H1 (cell line): ENCODE data around the gene GNAT1. TPM values are rescaled to one million over a fixed set of nuclear protein-coding genes. Genes with fewer than 3 reads are reported as not detected.

Source experiments
- CTCF ChIA-PET: fragments of 300-600 bp; sonication (Branson Sonifier 250); formaldehyde crosslinking; loops from one replicate; lab custom pipeline; 2021; ENCODE audit not compliant: partially characterized antibody; lab: Charles Lee
- POLR2A ChIA-PET: fragments of 300-600 bp; sonication (Branson Sonifier 250); formaldehyde crosslinking; loops from one replicate; lab custom pipeline; 2021; ENCODE audit warnings: inconsistent platforms; ENCODE audit not compliant: partially characterized antibody; lab: Charles Lee
- DNase-seq, 2 experiments: peaks; one replicate each; pipeline versions ENCODE4 v3.0.0 to v3.0.0-alpha.2; 2010 to 2022; ENCODE audit warnings: low spot score in 2 of 2, low read depth in 1 of 2, mixed read lengths in 1 of 2
- FAIRE-seq: peaks from 2 replicates; lab custom pipeline; 2011; peaks lifted over from hg19 to GRCh38; lab: Jason Lieb, UNC
- H2AFZ ChIP-seq: 2 replicates; pipeline ENCODE4 v1.8.1; 2012; ENCODE audit warnings: low read length, inconsistent platforms
- H2AK5ac ChIP-seq: 2 replicates; pipeline ENCODE4 v1.6.1; 2013; ENCODE audit warnings: low read depth, low read length
- H2BK120ac ChIP-seq: replicated peaks from 2 replicates; pipeline ENCODE3; 2013; ENCODE audit warnings: low read depth, low read length, inconsistent platforms
- H2BK12ac ChIP-seq: 2 replicates; pipeline ENCODE4 v1.6.1; 2013; ENCODE audit warnings: low read depth, low read length
- H2BK15ac ChIP-seq: 2 replicates; pipeline ENCODE4 v1.6.1; 2013; ENCODE audit warnings: low read length
- H2BK20ac ChIP-seq: 2 replicates; pipeline ENCODE4 v1.6.1; 2013; ENCODE audit warnings: low read length
- H2BK5ac ChIP-seq: 2 replicates; pipeline ENCODE4 v1.6.1; 2013; ENCODE audit warnings: low read depth, low read length
- H3K14ac ChIP-seq: 2 replicates; pipeline ENCODE4 v1.6.1; 2013; ENCODE audit warnings: inconsistent platforms; ENCODE audit not compliant: insufficient read length
- H3K18ac ChIP-seq: 2 replicates; pipeline ENCODE4 v1.6.1; 2013; ENCODE audit warnings: low read length; ENCODE audit errors: extremely low read depth
- H3K23ac ChIP-seq: 2 replicates; pipeline ENCODE4 v1.6.1; 2013; ENCODE audit warnings: inconsistent platforms; ENCODE audit not compliant: insufficient read length
- H3K23me2 ChIP-seq: 2 replicates; pipeline ENCODE4 v1.6.1; 2013; ENCODE audit warnings: low read depth, low read length
- H3K27ac ChIP-seq: 2 replicates; pipeline ENCODE4 v1.6.1; 2011; ENCODE audit warnings: low read depth, low read length, inconsistent platforms
- H3K27me3 ChIP-seq, 4 experiments: replicated peaks in 1 of 4; 1 replicate in 1 of 4; 2 replicates in 3 of 4; pipeline versions ENCODE4 v1.6.1 to v1.8.1; 2011 to 2013; ENCODE audit warnings: low read length in 3 of 4, mild to moderate bottlenecking in 3 of 4, inconsistent platforms in 2 of 4, mixed read lengths in 2 of 4, moderate library complexity in 1 of 4; ENCODE audit not compliant: control insufficient read depth in 3 of 4, insufficient read depth in 3 of 4; ENCODE audit errors: extremely low read depth in 1 of 4
- H3K36me3 ChIP-seq, 4 experiments: 2 replicates each; pipeline versions ENCODE4 v1.6.1 to v1.8.1; 2011 to 2013; ENCODE audit warnings: mild to moderate bottlenecking in 4 of 4, low read length in 3 of 4, moderate library complexity in 2 of 4, control low read depth in 1 of 4, inconsistent platforms in 1 of 4; ENCODE audit not compliant: insufficient read depth in 4 of 4, control insufficient read depth in 2 of 4
- H3K4ac ChIP-seq: replicated peaks from 2 replicates; pipeline ENCODE3; 2013; ENCODE audit warnings: low read length, low read depth, mixed read lengths, inconsistent platforms; ENCODE audit not compliant: insufficient read length
- H3K4me1 ChIP-seq, 4 experiments: replicated peaks in 1 of 4; 1 replicate in 1 of 4; 2 replicates in 3 of 4; pipeline versions ENCODE4 v1.6.1 to v1.8.1; 2011 to 2013; ENCODE audit warnings: low read length in 3 of 4, inconsistent platforms in 2 of 4, mixed read lengths in 1 of 4; ENCODE audit not compliant: insufficient read depth in 4 of 4, control insufficient read depth in 3 of 4
- H3K4me2 ChIP-seq, 2 experiments: 2 replicates each; pipeline versions ENCODE4 v1.6.1 to v1.8.1; 2011 to 2013; ENCODE audit warnings: low read depth in 2 of 2, low read length in 2 of 2, control low read depth in 1 of 2, inconsistent platforms in 1 of 2, mild to moderate bottlenecking in 1 of 2; ENCODE audit not compliant: insufficient read depth in 1 of 2
- H3K4me3 ChIP-seq, 4 experiments: fragments of 200-600, 300-600 bp in 1 of 4; sonication (generic), shearing (Covaris generic), sonication (Bioruptor Twin) in 1 of 4; 2 replicates each; pipeline versions ENCODE4 v1.5.1 to v1.8.1; 2011 to 2016; ENCODE audit warnings: low read length in 4 of 4, low read depth in 3 of 4, control low read depth in 2 of 4, inconsistent platforms in 2 of 4, mild to moderate bottlenecking in 2 of 4, mixed read lengths in 1 of 4, moderate library complexity in 1 of 4; ENCODE audit not compliant: insufficient read depth in 2 of 4; ENCODE audit errors: extremely low read depth in 1 of 4
- H3K56ac ChIP-seq: replicated peaks from 2 replicates; pipeline ENCODE3; 2013; ENCODE audit warnings: low read depth, mild to moderate bottlenecking, mixed read lengths, low read length, inconsistent platforms; ENCODE audit not compliant: insufficient read length
- H3K79me1 ChIP-seq: 2 replicates; pipeline ENCODE4 v1.6.1; 2013; ENCODE audit warnings: low read depth, low read length, control low read depth
- H3K79me2 ChIP-seq, 2 experiments: 2 replicates each; pipeline versions ENCODE4 v1.6.1 to v1.8.1; 2012 to 2013; ENCODE audit warnings: low read length in 2 of 2, mild to moderate bottlenecking in 2 of 2, inconsistent platforms in 1 of 2; ENCODE audit not compliant: insufficient read depth in 2 of 2, control insufficient read depth in 1 of 2
- H3K9ac ChIP-seq, 4 experiments: replicated peaks in 1 of 4; 1 replicate in 1 of 4; 2 replicates in 3 of 4; pipeline versions ENCODE4 v1.6.1 to v1.8.1; 2011 to 2013; ENCODE audit warnings: low read depth in 3 of 4, low read length in 3 of 4, control low read depth in 2 of 4, mild to moderate bottlenecking in 2 of 4, moderate library complexity in 2 of 4, inconsistent platforms in 1 of 4; ENCODE audit errors: extremely low read depth in 1 of 4
- H3K9me3 ChIP-seq, 2 experiments: 2 replicates each; pipeline versions ENCODE4 v1.6.1 to v1.8.1; 2012 to 2013; ENCODE audit warnings: mild to moderate bottlenecking in 2 of 2, moderate library complexity in 2 of 2, control low read depth in 1 of 2, inconsistent platforms in 1 of 2, low read depth in 1 of 2, low read length in 1 of 2, mixed read lengths in 1 of 2; ENCODE audit not compliant: insufficient read depth in 2 of 2
- H4K20me1 ChIP-seq, 2 experiments: replicated peaks in 1 of 2; 2 replicates each; pipeline versions ENCODE3 to v1.8.1; 2011 to 2013; ENCODE audit warnings: inconsistent platforms in 2 of 2, low read length in 2 of 2, mild to moderate bottlenecking in 1 of 2; ENCODE audit not compliant: insufficient read depth in 2 of 2, control insufficient read depth in 1 of 2
- H4K5ac ChIP-seq: 2 replicates; pipeline ENCODE4 v1.6.1; 2013; ENCODE audit warnings: low read length, low read depth, mixed read lengths, inconsistent platforms; ENCODE audit not compliant: insufficient read length
- H4K8ac ChIP-seq: 2 replicates; pipeline ENCODE4 v1.8.0; 2013; ENCODE audit warnings: mild to moderate bottlenecking, moderate library complexity, low read length, inconsistent platforms; ENCODE audit not compliant: insufficient read depth; ENCODE audit errors: extremely low read depth
- H4K91ac ChIP-seq: replicated peaks from 2 replicates; pipeline ENCODE3; 2013; ENCODE audit warnings: low read length, mixed read lengths, inconsistent platforms; ENCODE audit not compliant: insufficient read length
- CEBPB ChIP-seq: IDR thresholded peaks from 2 replicates; pipeline ENCODE4 v1.6.1; 2012; ENCODE audit warnings: low read depth, low read length
- E2F6 ChIP-seq: IDR thresholded peaks from 2 replicates; pipeline ENCODE4 v1.6.1; 2012; ENCODE audit warnings: inconsistent platforms
- HDAC2 ChIP-seq, 2 experiments: fragments of 300-600 bp in 1 of 2; sonication (generic) in 1 of 2; IDR thresholded peaks; 2 replicates each; pipeline ENCODE4 v1.6.1; 2011 to 2012; ENCODE audit warnings: low read depth in 2 of 2, low read length in 2 of 2, mild to moderate bottlenecking in 2 of 2, moderate library complexity in 2 of 2, borderline replicate concordance in 1 of 2, inconsistent platforms in 1 of 2
- POU5F1 ChIP-seq: IDR thresholded peaks from 2 replicates; pipeline ENCODE4 v1.6.1; 2011; ENCODE audit warnings: low read depth, mild to moderate bottlenecking, low read length, moderate library complexity
- RFX5 ChIP-seq: IDR thresholded peaks from 2 replicates; pipeline ENCODE4 v1.6.1; 2011; ENCODE audit warnings: low read depth, low read length, improper control_type of control experiment, borderline replicate concordance
- TAF1 ChIP-seq: IDR thresholded peaks from 2 replicates; pipeline ENCODE4 v1.6.1; 2011; ENCODE audit warnings: mild to moderate bottlenecking, low read depth, low read length
- USF2 ChIP-seq: IDR thresholded peaks from 2 replicates; pipeline ENCODE4 v1.6.1; 2011; ENCODE audit warnings: low read length, improper control_type of control experiment
- WGBS, 2 experiments: shearing (Covaris generic) in 1 of 2; methylation state at CpG; one replicate each; pipeline versions ENCODE4 v1.1.6 to v1.1.7; 2013 to 2015; ENCODE audit warnings: low lambda C conversion rate in 2 of 2, mixed read lengths in 2 of 2, inconsistent platforms in 1 of 2, low coverage in 1 of 2, missing lambda C conversion rate in 1 of 2; ENCODE audit not compliant: insufficient replicate concordance in 2 of 2, insufficient coverage in 1 of 2, insufficient read length in 1 of 2; ENCODE audit errors: extremely low coverage in 1 of 2, missing lambda C conversion rate in 1 of 2; 5-methylcytosine and 5-hydroxymethylcytosine counted together
- long read RNA-seq, 2 experiments: library from RNA in 1 of 2; library from capped mRNA in 1 of 2; stranded (forward); transcript quantifications; one replicate each; pipeline ENCODE4 v2.0.0, GENCODE V29; 2021; ENCODE audit warnings: inconsistent platforms in 1 of 2
- polyA minus RNA-seq, 3 experiments: library from RNA; depleted of rRNA, polyadenylated mRNA; stranded (reverse); fragments of >200 nt; gene quantifications; 1 replicate in 2 of 3; 2 replicates in 1 of 3; pipeline ENCODE4 v1.2.3, GENCODE V29; 2011
- polyA plus RNA-seq, 7 experiments: library from polyadenylated mRNA; depleted of rRNA in 3 of 7; stranded (reverse) in 5 of 7; unstranded in 2 of 7; fragments of >200 nt in 5 of 7; fragments of 200-250 nt in 2 of 7; gene quantifications; 1 replicate in 5 of 7; 2 replicates in 1 of 7; 4 replicates in 1 of 7; pipeline versions ENCODE4 v1.2.1 to v1.2.3, GENCODE V29; 2011 to 2013; ENCODE audit warnings: missing spikeins in 2 of 7, mixed read lengths in 2 of 7
- total RNA-seq: library from RNA; stranded (reverse); fragmentation: NEBNext Ultra II Directional; extraction: Animal tissue kit (Norgen Biotek cat#: 25700); gene quantifications from 2 replicates; pipeline ENCODE4 v1.2.1, GENCODE V29; 2021

The GNAT1 gene
- total RNA-seq (not detected in 2 replicates), polyA plus RNA-seq (2011; rRNA removed) (0.08 and 0.20 TPM in 2 replicates), polyA minus RNA-seq (2011; rRNA and poly(A)+ RNA removed) (0.13 and 0.15 TPM in 2 replicates)
- polyA plus RNA-seq (2011; cell fraction: cytosol; rRNA removed) = 0.10 TPM
- 0.19 TPM for polyA plus RNA-seq (2011; cell fraction: nucleus; rRNA removed)
- polyA plus RNA-seq (2012, experiment 1 of 2) = 0.32 to 0.39 TPM in 2 of 4 replicates, not detected in the others
- not detected for polyA plus RNA-seq (2012, experiment 2 of 2)
- 0.12 TPM for polyA plus RNA-seq (2013, experiment 1 of 2)
- polyA plus RNA-seq (2013, experiment 2 of 2) = 0.18 TPM
- not detected for polyA minus RNA-seq (2011; cell fraction: cytosol; rRNA and poly(A)+ RNA removed)
- polyA minus RNA-seq (2011; cell fraction: nucleus; rRNA and poly(A)+ RNA removed) = not detected
- long read RNA-seq, experiment 1 = 0 reads
- long read RNA-seq, experiment 2 = 0 reads

DNA sequence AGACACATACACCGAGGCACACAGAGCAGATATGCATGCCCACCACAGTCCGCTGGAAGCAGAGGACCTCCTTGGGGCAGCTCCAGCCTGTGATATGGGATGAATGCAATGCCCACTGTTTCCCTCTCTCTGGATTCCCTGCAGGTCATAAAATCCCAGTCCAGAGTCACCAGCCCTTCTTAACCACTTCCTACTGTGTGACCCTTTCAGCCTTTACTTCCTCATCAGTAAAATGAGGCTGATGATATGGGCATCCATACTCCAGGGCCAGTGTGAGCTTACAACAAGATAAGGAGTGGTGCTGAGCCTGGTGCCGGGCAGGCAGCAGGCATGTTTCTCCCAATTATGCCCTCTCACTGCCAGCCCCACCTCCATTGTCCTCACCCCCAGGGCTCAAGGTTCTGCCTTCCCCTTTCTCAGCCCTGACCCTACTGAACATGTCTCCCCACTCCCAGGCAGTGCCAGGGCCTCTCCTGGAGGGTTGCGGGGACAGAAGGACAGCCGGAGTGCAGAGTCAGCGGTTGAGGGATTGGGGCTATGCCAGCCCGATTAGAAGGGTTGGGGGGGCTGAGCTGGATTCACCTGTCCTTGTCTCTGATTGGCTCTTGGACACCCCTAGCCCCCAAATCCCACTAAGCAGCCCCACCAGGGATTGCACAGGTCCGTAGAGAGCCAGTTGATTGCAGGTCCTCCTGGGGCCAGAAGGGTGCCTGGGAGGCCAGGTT, at the start of gene GNAT1:
TSS of gene GNAT1 (plus strand) at position 675 of the 725 bp plus-strand sequence. CDS start 116 bp downstream, outside the sequence.
- H3K4me3 ChIP-seq = no peak within 1 kb of the TSS
- H3K4me1 ChIP-seq = peaks cover 0 to 14% (median 7%) of the 10 kb centered on the region in 4 experiments; a peak in 5 of 7 replicates
- H3K56ac ChIP-seq = no peak within 1 kb of the TSS
- peak within 1 kb of the TSS; percentile 60; the same call in 1 of the 2 replicates for H2BK12ac ChIP-seq
- peaks cover 0 to 5% of the 10 kb centered on the region in 2 experiments for H4K20me1 ChIP-seq
- peaks cover 0 to 12% (median 4%) of the 10 kb centered on the region in 4 experiments; a peak in 3 of 7 replicates for H3K27me3 ChIP-seq
- POLR2A ChIA-PET = interaction anchor here (0.6 to 11.9 kb wide), 8 partner anchors 9 to 69 kb away, joined by 3 to 128 read pairs (median 5); partner anchors contain the start of gene GNAI2
- H3K9ac ChIP-seq = no peak within 1 kb of the TSS
- no peak within 1 kb of the TSS for H3K4ac ChIP-seq
- no peak for FAIRE-seq
- no peak within 1 kb of the TSS for H3K14ac ChIP-seq
- no peak within 1 kb of the TSS for H2AK5ac ChIP-seq
- H2BK5ac ChIP-seq = no peak within 1 kb of the TSS
- H2BK20ac ChIP-seq = no peak within 1 kb of the TSS
- no peaks in the 10 kb centered on the region for H3K79me1 ChIP-seq
- no peak within 1 kb of the TSS for H3K23ac ChIP-seq
- CTCF ChIA-PET = interaction anchor here (0.6 to 19.7 kb wide), 17 partner anchors 16 to 132 kb away, joined by 3 to 1138 read pairs (median 26); partner anchors contain the start of genes GNAI2, HYAL2 and SLC38A3
- DNase-seq = no peak
- no peak within 1 kb of the TSS for H3K27ac ChIP-seq
- no peaks in the 10 kb centered on the region for H3K79me2 ChIP-seq
- H4K8ac ChIP-seq = no peak within 1 kb of the TSS
- peak within 1 kb of the TSS; percentile 88 for H2BK15ac ChIP-seq
- no peak within 1 kb of the TSS for H3K4me2 ChIP-seq
- H3K9me3 ChIP-seq = no peaks in the 10 kb centered on the region
- 93% methylated on average over 8 of the region's 8 CpGs; no CpG with 5 or more reads in 1 of the 2 experiments for WGBS, 2 experiments
- H2BK120ac ChIP-seq = no peak within 1 kb of the TSS
- no peak within 1 kb of the TSS for H3K18ac ChIP-seq
- H2AFZ ChIP-seq = no peak within 1 kb of the TSS
- no peak within 1 kb of the TSS for H4K5ac ChIP-seq
- peaks cover 2% of the 10 kb centered on the region; the same call in 1 of the 2 replicates for H3K23me2 ChIP-seq
- no peak within 1 kb of the TSS for H4K91ac ChIP-seq
- peaks cover under 1 to 12% (median 6%) of the 10 kb centered on the region in 4 experiments; a peak in 5 of 8 replicates for H3K36me3 ChIP-seq
- TF ChIP-seq E2F6 (no peak), RFX5 (no peak), TAF1 (no peak), HDAC2 (IDR thresholded peaks at IDR 0.05; ENCODE audit: borderline replicate concordance in 1 of 2, low read depth in 2 of 2, low read length in 2 of 2) (no peak), CEBPB (no peak), USF2 (no peak), POU5F1 (no peak)
